GM19463 (cell line): ENCODE results near the gene PC.

Source experiments
- ATAC-seq: cut with Tn5 transposase; IDR thresholded peaks from one replicate; pipeline ENCODE4 v1.9.1; 2021; ENCODE audit warnings: mild to moderate bottlenecking, moderate library complexity; ENCODE audit not compliant: unreplicated experiment

Gene PC

GRCh38 chr11:66887526-66887925, 70.7 kb downstream of the PC start:
- no peak for ATAC-seq

GRCh38 chr11:66886671-66887221, 71.4 kb downstream of the PC start:
- ATAC-seq: no peak

- ATAC-seq: no peak
These were observed 72.2 kb downstream of the PC start for GRCh38 chr11:66885950-66886440.

- no peak for ATAC-seq
These were observed 72.7 kb downstream of the PC start for GRCh38 chr11:66885469-66885868.

GRCh38 chr11:66884443-66884842, 73.7 kb downstream of the PC start:
- no peak for ATAC-seq

- ATAC-seq: no peak
These were observed 74.9 kb downstream of the PC start for GRCh38 chr11:66883016-66883965.

GRCh38 chr11:66882561-66883015, 75.6 kb downstream of the PC start:
- no peak for ATAC-seq

GRCh38 chr11:66881927-66882452, 76.2 kb downstream of the PC start:
- no peak for ATAC-seq

- no peak for ATAC-seq
These were observed 76.7 kb downstream of the PC start for GRCh38 chr11:66881451-66881835.

GRCh38 chr11:66880496-66881450, 77.4 kb downstream of the PC start:
- ATAC-seq: no peak

GRCh38 chr11:66879999-66880398, 78.2 kb downstream of the PC start:
- no peak for ATAC-seq

GRCh38 chr11:66879583-66879982, 78.6 kb downstream of the PC start:
- ATAC-seq: no peak

GRCh38 chr11:66879000-66879399, 79.2 kb downstream of the PC start:
- ATAC-seq: no peak

GRCh38 chr11:66878474-66878873, 79.7 kb downstream of the PC start:
- no peak for ATAC-seq

- ATAC-seq: no peak
These were observed 80.4 kb downstream of the PC start for GRCh38 chr11:66877588-66878385.

GRCh38 chr11:66875378-66875777, 82.8 kb downstream of the PC start:
- no peak for ATAC-seq

- ATAC-seq: no peak
These were observed 84.0 kb downstream of the PC start for GRCh38 chr11:66874232-66874631.

GRCh38 chr11:66871521-66871901, 86.7 kb downstream of the PC start:
- no peak for ATAC-seq

GRCh38 chr11:66870616-66871520, 87.3 kb downstream of the PC start:
- no peak for ATAC-seq
